ENCODE results near the gene CCDC185.
A peak's percentile ranks its signal among the peaks of the same experiment; 100 is the strongest.

Gene CCDC185

GRCh38 chr1:223393275-223394214 lies at the start of gene CCDC185:
TSS of gene CCDC185 (plus strand) at chr1:223393415. CDS start at chr1:223393476, 61 bp downstream.
- DNase-seq = no peak

GRCh38 chr1:223343692-223344091 lies 49.5 kb upstream of the CCDC185 start:
- DNase-seq = no peak

GRCh38 chr1:223344491-223344890 lies 48.7 kb upstream of the CCDC185 start:
- no peak for DNase-seq

DNA sequence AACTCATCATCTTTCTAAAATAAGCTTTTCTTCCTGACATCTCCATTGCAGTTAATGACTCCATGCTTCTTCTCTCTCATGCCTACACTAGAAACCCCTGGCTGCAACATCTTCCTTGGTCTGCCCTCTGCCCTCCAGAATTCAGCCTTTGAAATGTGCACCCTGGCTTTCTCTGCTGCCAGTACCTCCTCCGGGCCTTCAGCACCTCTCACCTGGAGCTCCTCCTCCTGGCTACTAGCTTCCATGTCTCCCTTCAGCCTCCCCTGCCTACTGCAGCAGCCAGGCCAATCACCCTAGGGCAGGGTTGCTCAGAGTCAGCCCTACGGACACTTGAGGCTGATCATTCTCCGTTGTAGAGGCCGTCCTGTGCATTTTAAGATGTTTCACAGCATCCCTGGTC lies 47.5 kb upstream of the CCDC185 start:
- DNase-seq = no peak

DNA sequence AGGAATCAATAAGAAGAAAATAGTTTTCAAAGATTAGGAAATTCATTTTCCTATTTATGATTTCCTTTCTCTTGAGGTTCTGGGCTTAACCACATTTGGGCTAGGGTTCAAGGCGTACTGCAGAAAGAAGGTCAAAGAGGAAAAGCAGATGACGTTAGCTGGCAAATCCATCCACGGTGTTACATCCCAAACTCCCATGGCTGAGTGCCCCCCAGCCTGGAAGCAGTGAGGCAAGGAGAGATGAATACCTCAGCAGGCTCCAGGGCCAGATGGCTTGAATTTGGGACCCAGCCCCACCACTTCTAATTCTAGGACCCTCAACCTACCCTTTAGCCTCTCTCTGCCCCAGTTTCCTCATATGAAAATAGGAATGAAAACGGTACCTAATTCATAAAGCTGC lies 46.9 kb upstream of the CCDC185 start:
- DNase-seq = no peak

DNA sequence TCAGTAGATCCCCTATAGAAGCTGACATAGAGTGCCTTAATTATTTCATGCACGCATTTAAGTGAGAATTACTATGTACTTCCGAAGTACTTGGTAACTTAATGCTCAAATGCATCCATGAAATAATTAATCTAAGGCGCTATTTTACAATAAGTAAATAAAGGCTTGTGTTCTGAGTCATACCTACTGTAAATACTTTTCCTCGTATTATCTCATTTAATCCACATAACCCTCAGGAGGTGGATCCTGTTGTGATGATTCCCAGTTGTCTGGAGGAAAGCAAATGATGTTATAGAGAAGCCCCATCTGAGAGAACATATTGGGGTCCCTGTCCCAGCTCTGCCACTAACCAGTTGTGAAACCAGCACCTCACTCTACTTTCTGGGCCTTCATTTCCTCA lies 45.6 kb upstream of the CCDC185 start:
- no peak for DNase-seq

DNA sequence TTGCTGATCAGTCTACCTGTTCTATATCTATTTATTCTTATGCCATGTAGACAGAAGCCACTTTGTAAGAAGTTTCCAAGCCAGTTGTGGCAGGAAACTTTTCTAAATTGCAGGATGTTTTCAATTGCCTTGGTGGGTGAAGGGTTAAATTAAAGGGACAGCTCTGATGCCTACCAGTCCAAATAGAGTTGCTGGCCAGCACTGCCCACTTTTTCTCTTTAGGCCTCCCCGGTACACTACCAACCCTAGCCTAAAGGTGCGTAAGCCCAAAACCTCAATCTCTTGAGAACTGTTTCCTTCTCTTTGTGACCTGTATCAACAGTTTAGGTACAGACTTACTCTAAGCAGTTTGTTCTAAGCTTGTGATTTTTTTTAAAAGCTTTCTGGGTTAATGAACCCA lies 44.8 kb upstream of the CCDC185 start:
- DNase-seq = no peak

GRCh38 chr1:223349241-223349640 lies 44.0 kb upstream of the CCDC185 start:
- DNase-seq = no peak

GRCh38 chr1:223350361-223350908 lies 42.8 kb upstream of the CCDC185 start:
- no peak for DNase-seq

GRCh38 chr1:223352944-223353343 lies 40.3 kb upstream of the CCDC185 start:
- no peak for DNase-seq

DNA sequence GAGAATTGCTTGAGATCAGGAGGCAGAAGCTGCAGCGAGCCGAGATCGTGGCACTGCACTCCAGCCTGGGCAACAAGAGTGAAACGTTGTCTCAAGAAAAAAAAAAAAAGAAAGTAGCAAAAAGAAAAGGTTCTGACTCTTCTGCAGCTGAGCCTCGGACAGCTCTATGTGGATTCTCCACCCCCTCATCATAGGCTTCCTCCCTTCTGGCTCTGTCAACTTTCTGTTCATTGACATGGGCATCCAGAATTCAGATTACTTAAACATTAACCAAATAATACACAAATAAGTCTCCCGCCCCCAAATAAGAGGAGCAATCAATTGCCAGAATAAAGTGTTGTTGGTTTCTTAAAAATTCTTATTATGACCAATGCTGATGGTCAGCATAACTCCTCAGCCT lies 39.3 kb upstream of the CCDC185 start:
- no peak for DNase-seq

- DNase-seq = no peak
These were observed 37.5 kb upstream of the CCDC185 start for GRCh38 chr1:223355699-223356098.

- DNase-seq = no peak
These were observed 34.4 kb upstream of the CCDC185 start for GRCh38 chr1:223358826-223359225.

DNA sequence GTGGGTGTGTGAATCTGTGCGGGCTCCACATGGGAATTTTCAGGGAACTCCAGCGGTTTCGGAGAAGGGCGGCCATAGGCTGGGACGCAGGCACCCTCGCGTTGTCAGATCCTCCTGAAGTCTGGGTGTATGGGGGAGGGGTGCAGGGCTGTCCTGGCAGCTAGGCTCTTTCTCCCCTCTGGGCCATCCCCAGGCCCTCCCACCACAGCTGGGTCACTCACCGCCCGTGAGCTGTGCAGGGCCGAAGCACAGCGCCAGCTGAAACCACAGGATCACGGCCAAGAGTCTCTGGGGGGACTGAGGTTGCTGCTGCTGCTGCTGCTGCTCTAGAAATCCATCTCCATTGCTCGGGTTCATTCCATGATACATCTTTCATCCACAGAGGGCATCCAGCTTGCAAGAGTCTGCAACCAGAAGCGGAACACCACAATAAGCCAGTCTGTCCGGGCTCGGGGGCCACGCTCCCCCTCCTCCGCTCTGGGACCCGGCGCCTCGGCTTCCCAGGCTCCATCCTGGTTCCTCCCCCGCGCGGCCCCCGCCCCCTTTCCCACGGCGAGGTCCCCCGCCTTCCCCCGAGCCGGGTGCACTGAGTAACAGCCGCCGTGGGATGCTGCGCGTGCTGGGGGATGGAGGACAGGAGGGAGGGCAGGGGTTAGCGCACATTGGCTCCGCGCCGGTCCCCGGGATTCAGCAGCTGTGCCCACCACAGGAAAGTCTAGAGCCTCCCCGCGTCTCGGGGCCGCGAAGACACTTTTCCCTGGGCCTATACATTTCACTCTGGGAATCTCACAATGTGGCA lies 30.0 kb upstream of the CCDC185 start:
- DNase-seq = peak; percentile 8

DNA sequence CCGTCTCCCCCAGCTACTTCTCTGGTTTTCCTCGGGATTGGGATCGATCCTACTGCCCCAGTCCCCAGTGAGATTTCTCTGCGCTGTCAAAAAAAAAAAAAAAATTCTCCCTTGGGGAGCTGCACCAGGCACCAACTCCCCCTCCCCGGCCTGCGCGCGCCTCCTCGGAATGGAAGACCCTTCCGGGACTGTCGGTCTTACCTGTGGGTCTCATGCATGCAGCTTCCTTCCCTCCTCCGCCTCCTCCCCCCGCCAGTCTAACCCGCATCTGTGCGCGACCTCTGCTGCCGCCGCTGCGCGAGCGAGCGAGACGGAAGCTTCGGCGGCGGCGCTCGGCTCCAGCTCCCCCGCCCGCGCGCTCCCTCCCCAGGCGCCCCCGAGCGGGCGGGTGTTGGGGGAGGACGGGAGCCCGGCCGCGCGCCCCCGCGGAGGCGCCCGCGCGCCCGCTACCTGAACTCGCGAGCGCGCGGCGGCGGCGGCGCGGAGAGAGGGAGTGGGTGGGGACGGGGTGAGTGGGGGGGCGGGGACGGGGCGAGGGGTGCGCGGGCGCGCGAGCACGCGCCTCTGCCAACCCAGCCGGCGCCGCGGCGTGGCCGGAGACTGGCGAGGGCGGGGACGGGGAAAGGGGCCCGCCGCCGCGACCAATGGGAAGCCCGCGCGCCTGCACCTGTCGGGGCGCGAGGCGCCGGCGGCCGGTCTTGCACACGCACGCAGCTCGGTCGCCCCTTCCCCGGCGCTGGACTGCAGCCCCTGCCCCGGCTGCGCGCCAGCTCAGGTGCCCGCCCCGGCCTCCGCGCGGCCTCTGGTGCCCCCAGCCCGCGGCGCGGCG lies 29.1 kb upstream of the CCDC185 start, which contains the start of gene SUSD4:
TSS of gene SUSD4 (minus strand) at position 321 of the 829 bp plus-strand sequence. CDS start 751 bp downstream, outside the sequence.
- DNase-seq = peak; percentile 76

GRCh38 chr1:223364685-223365382 lies 28.4 kb upstream of the CCDC185 start:
- DNase-seq = no peak

GRCh38 chr1:223374064-223374610 lies 19.1 kb upstream of the CCDC185 start:
- no peak for DNase-seq

DNA sequence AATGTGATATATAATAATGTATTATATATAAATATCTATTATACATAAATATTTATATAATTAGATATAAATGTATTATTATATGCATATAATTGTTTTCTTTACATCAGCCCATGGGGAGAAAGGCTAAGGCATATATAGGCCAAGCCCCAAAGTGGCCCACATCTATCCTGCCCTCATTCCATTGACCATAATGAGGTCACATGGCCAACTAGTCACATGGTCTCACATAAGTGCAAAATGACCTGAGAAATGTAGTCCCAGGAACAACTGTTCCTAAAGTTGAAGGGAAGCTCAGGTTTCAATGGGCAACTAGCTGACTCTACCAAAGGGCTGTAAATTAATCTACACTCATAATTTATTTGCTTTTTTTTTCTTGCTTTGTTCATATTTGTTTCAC lies 14.5 kb upstream of the CCDC185 start:
- DNase-seq = no peak

DNA sequence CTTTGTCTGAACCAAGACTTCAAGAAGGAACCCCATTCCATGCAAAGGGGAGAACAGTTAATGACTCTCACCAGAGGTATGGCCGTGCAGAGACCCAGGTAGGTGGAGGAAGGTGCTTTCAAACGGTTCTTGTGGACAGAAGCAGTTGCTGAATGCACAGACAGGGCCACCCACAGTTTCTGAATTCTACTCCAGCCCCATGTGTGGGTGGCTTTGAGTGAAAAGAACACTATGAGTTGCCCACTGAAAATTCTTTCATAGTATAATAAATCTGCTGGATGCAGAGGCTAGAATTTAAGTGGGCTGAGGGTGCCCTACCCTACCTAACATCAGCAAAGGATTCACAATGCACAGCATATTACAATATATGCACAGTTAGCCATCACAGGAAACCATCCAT lies 7.2 kb upstream of the CCDC185 start:
- DNase-seq = no peak

DNA sequence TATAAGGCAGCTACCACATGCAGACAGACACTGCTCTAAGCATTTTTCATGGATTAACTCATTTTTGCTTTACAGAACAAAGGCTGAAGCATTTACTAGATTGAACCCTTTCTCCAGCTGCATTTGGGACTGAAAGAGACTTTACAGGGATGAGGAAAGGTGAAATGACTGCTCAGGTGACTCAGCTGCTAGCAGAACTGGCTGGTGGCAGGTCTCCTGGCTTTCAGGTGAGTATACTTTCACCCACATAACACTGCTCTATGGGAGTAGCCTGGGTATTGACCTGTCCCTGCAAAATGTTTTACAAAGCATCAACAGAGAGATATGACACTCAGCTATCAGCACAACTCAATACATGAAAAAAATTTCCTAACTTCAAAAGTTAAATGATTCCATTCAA lies 2.6 kb upstream of the CCDC185 start:
- DNase-seq = no peak

GRCh38 chr1:223394242-223394641 lies 1.0 kb downstream of the CCDC185 start:
- no peak for DNase-seq

- DNase-seq = no peak
These were observed 1.5 kb downstream of the CCDC185 start for GRCh38 chr1:223394706-223395105.

Measured in CD4-positive, alpha-beta T cell treated with Interleukin-10 for 1 hour (primary cell).